Measurements from ENCODE around the gene GTPBP2. TPM values are rescaled to one million over a fixed set of nuclear protein-coding genes. Genes with fewer than 3 reads are reported as not detected.
"Not testable (repeated sequence)": the region's sequence is repeated elsewhere in the genome, so short reads cannot be mapped to it uniquely, and the experiment has no call there.

The GTPBP2 gene
- total and polyA plus RNA-seq, 4 donors: 22.9 to 62.8 (median 61.4) TPM

- peak; percentile 85 to 94 for DNase-seq
- peak; percentile 78 for ATAC-seq (ENCODE audit: low FRiP score)
- Histone ChIP-seq H3K36me3 (ENCODE audit: control insufficient read depth in 1 of 2, insufficient read depth in 2 of 2, low read length in 1 of 2) (peaks cover 0 to 2% of the 10 kb centered on the region in 2 donors), H3K27ac (ENCODE audit: low read depth in 1 of 2, low read length in 2 of 2) (no peak overlapping the region), H3K4me3 (ENCODE audit: low read length in 2 of 2) (no peak overlapping the region), H3K9me3 (ENCODE audit: control insufficient read depth, low read length) (no peaks in the 10 kb centered on the region), H3K4me1 (ENCODE audit: control insufficient read depth in 1 of 2, insufficient read depth in 2 of 2, low read length in 2 of 2) (no peaks in the 10 kb centered on the region), H3K27me3 (ENCODE audit: control insufficient read depth in 1 of 2, insufficient read depth in 2 of 2, low read length in 1 of 2) (no peaks in the 10 kb centered on the region)
- WGBS, 2 donors: 11 to 12% methylated on average over 16 of the region's 16 CpGs
- intact Hi-C loops (cut with DNase I): loop anchor here (1.0 to 5.0 kb wide), 5 partner anchors 55 to 411 kb away; no protein-coding TSS in a partner anchor
These were observed 38.4 kb upstream of the GTPBP2 start for GRCh38 chr6:43667245-43668150.

- DNase-seq (peak in 1 of 2 donors; percentile 46), ATAC-seq (ENCODE audit: low FRiP score) (no peak)
- no peaks in the 10 kb centered on the region for H3K27me3 ChIP-seq (ENCODE audit: control insufficient read depth in 1 of 2, insufficient read depth in 2 of 2, low read length in 1 of 2)
- 58 to 63% methylated on average over 13 of the region's 13 CpGs for WGBS, 2 donors
- H3K4me1 ChIP-seq (ENCODE audit: control insufficient read depth in 1 of 2, insufficient read depth in 2 of 2, low read length in 2 of 2): no peaks in the 10 kb centered on the region
- no peaks in the 10 kb centered on the region for H3K9me3 ChIP-seq (ENCODE audit: control insufficient read depth, low read length)
- H3K4me3 ChIP-seq (ENCODE audit: low read length in 2 of 2): no peak overlapping the region
- intact Hi-C loops (cut with DNase I): loop anchor here (2.0 to 5.0 kb wide), 3 partner anchors 56 to 412 kb away; no protein-coding TSS in a partner anchor
- H3K36me3 ChIP-seq (ENCODE audit: control insufficient read depth in 1 of 2, insufficient read depth in 2 of 2, low read length in 1 of 2): peaks cover 0 to 2% of the 10 kb centered on the region in 2 donors
- no peak overlapping the region for H3K27ac ChIP-seq (ENCODE audit: low read depth in 1 of 2, low read length in 2 of 2)
These were observed 37.3 kb upstream of the GTPBP2 start for GRCh38 chr6:43666196-43666920.

- ATAC-seq (ENCODE audit: low FRiP score): no peak
- 87 to 88% methylated on average over 1 of the region's 1 CpG for WGBS, 2 donors
- intact Hi-C loops (cut with DNase I): loop anchor here (5.0 kb wide), 2 partner anchors 57 to 92 kb away; no protein-coding TSS in a partner anchor
These were observed 36.3 kb upstream of the GTPBP2 start for GRCh38 chr6:43665376-43665775.

GRCh38 chr6:43662948-43663347, 33.9 kb upstream of the GTPBP2 start:
- H3K36me3 ChIP-seq (ENCODE audit: control insufficient read depth in 1 of 2, insufficient read depth in 2 of 2, low read length in 1 of 2); H3K4me3 ChIP-seq (ENCODE audit: low read length in 2 of 2); intact Hi-C loops (cut with DNase I); H3K4me1 ChIP-seq (ENCODE audit: control insufficient read depth in 1 of 2, insufficient read depth in 2 of 2, low read length in 2 of 2); H3K27ac ChIP-seq (ENCODE audit: low read depth in 1 of 2, low read length in 2 of 2); ATAC-seq (ENCODE audit: low FRiP score); H3K9me3 ChIP-seq (ENCODE audit: control insufficient read depth, low read length); H3K27me3 ChIP-seq (ENCODE audit: control insufficient read depth in 1 of 2, insufficient read depth in 2 of 2, low read length in 1 of 2); DNase-seq: not testable (repeated sequence)
- 92 to 94% methylated on average over 5 of the region's 5 CpGs for WGBS, 2 donors

More at GRCh38 chr6:43665376-43665775, 36.3 kb upstream of the GTPBP2 start:
- H3K9me3 ChIP-seq (ENCODE audit: control insufficient read depth, low read length): no peaks in the 10 kb centered on the region
- no peaks in the 10 kb centered on the region for H3K27me3 ChIP-seq (ENCODE audit: control insufficient read depth in 1 of 2, insufficient read depth in 2 of 2, low read length in 1 of 2)
- H3K4me3 ChIP-seq (ENCODE audit: low read length in 2 of 2): no peak overlapping the region
- H3K27ac ChIP-seq (ENCODE audit: low read depth in 1 of 2, low read length in 2 of 2): no peak overlapping the region
- H3K4me1 ChIP-seq (ENCODE audit: control insufficient read depth in 1 of 2, insufficient read depth in 2 of 2, low read length in 2 of 2): no peaks in the 10 kb centered on the region
- no peaks in the 10 kb centered on the region for H3K36me3 ChIP-seq (ENCODE audit: control insufficient read depth in 1 of 2, insufficient read depth in 2 of 2, low read length in 1 of 2)
- peak in 1 of 2 donors; percentile 48 for DNase-seq

GRCh38 chr6:43658161-43658560, 29.1 kb upstream of the GTPBP2 start:
- Histone ChIP-seq H3K36me3 (ENCODE audit: control insufficient read depth in 1 of 2, insufficient read depth in 2 of 2, low read length in 1 of 2) (no peaks in the 10 kb centered on the region), H3K4me3 (ENCODE audit: low read length in 2 of 2) (no peak overlapping the region), H3K27ac (ENCODE audit: low read depth in 1 of 2, low read length in 2 of 2) (no peak overlapping the region), H3K4me1 (ENCODE audit: control insufficient read depth in 1 of 2, insufficient read depth in 2 of 2, low read length in 2 of 2) (no peaks in the 10 kb centered on the region), H3K27me3 (ENCODE audit: control insufficient read depth in 1 of 2, insufficient read depth in 2 of 2, low read length in 1 of 2) (no peaks in the 10 kb centered on the region), H3K9me3 (ENCODE audit: control insufficient read depth, low read length) (no peaks in the 10 kb centered on the region)
- no peak for DNase-seq
- WGBS, 2 donors: 94 to 98% methylated on average over 9 of the region's 9 CpGs
- ATAC-seq (ENCODE audit: low FRiP score): no peak
- intact Hi-C loops (cut with DNase I): no loop called here

- H3K4me3 ChIP-seq (ENCODE audit: low read length in 2 of 2): no peak overlapping the region
- no peaks in the 10 kb centered on the region for H3K36me3 ChIP-seq (ENCODE audit: control insufficient read depth in 1 of 2, insufficient read depth in 2 of 2, low read length in 1 of 2)
- DNase-seq: no peak
- H3K4me1 ChIP-seq (ENCODE audit: control insufficient read depth in 1 of 2, insufficient read depth in 2 of 2, low read length in 2 of 2): no peaks in the 10 kb centered on the region
- WGBS, 2 donors: 88 to 94% methylated on average over 3 of the region's 3 CpGs
- intact Hi-C loops (cut with DNase I): no loop called here
- ATAC-seq (ENCODE audit: low FRiP score): no peak
- H3K9me3 ChIP-seq (ENCODE audit: control insufficient read depth, low read length): no peaks in the 10 kb centered on the region
- no peak overlapping the region for H3K27ac ChIP-seq (ENCODE audit: low read depth in 1 of 2, low read length in 2 of 2)
- no peaks in the 10 kb centered on the region for H3K27me3 ChIP-seq (ENCODE audit: control insufficient read depth in 1 of 2, insufficient read depth in 2 of 2, low read length in 1 of 2)
These were observed 28.2 kb upstream of the GTPBP2 start for GRCh38 chr6:43657221-43657802.

- H3K27me3 ChIP-seq (ENCODE audit: control insufficient read depth in 1 of 2, insufficient read depth in 2 of 2, low read length in 1 of 2); DNase-seq; H3K4me1 ChIP-seq (ENCODE audit: control insufficient read depth in 1 of 2, insufficient read depth in 2 of 2, low read length in 2 of 2); H3K36me3 ChIP-seq (ENCODE audit: control insufficient read depth in 1 of 2, insufficient read depth in 2 of 2, low read length in 1 of 2); H3K9me3 ChIP-seq (ENCODE audit: control insufficient read depth, low read length); H3K27ac ChIP-seq (ENCODE audit: low read depth in 1 of 2, low read length in 2 of 2); intact Hi-C loops (cut with DNase I); ATAC-seq (ENCODE audit: low FRiP score); H3K4me3 ChIP-seq (ENCODE audit: low read length in 2 of 2): not testable (repeated sequence)
- 91 to 94% methylated on average over 2 of the region's 2 CpGs for WGBS, 2 donors
These were observed 23.8 kb upstream of the GTPBP2 start for GRCh38 chr6:43652822-43653221.

- no peak overlapping the region for H3K27ac ChIP-seq (ENCODE audit: low read depth in 1 of 2, low read length in 2 of 2)
- no peak for DNase-seq
- ATAC-seq (ENCODE audit: low FRiP score): no peak
- H3K9me3 ChIP-seq (ENCODE audit: control insufficient read depth, low read length): no peaks in the 10 kb centered on the region
- H3K4me1 ChIP-seq (ENCODE audit: control insufficient read depth in 1 of 2, insufficient read depth in 2 of 2, low read length in 2 of 2): no peaks in the 10 kb centered on the region
- no peaks in the 10 kb centered on the region for H3K36me3 ChIP-seq (ENCODE audit: control insufficient read depth in 1 of 2, insufficient read depth in 2 of 2, low read length in 1 of 2)
- intact Hi-C loops (cut with DNase I): no loop called here
- H3K4me3 ChIP-seq (ENCODE audit: low read length in 2 of 2): no peak overlapping the region
- H3K27me3 ChIP-seq (ENCODE audit: control insufficient read depth in 1 of 2, insufficient read depth in 2 of 2, low read length in 1 of 2): no peaks in the 10 kb centered on the region
- 97 to 100% methylated on average over 2 of the region's 2 CpGs for WGBS, 2 donors
These were observed 19.2 kb upstream of the GTPBP2 start for GRCh38 chr6:43648248-43648647.

Measured in aorta (tissue), 5 donors.